GM21526 (cell line): ENCODE results near the gene ALKBH3.

Experiments
- ATAC-seq: cut with Tn5 transposase; IDR thresholded peaks from one replicate; pipeline ENCODE4 v1.9.1; 2021; ENCODE audit warnings: moderate library complexity; ENCODE audit not compliant: unreplicated experiment, low FRiP score

ALKBH3 gene

DNA sequence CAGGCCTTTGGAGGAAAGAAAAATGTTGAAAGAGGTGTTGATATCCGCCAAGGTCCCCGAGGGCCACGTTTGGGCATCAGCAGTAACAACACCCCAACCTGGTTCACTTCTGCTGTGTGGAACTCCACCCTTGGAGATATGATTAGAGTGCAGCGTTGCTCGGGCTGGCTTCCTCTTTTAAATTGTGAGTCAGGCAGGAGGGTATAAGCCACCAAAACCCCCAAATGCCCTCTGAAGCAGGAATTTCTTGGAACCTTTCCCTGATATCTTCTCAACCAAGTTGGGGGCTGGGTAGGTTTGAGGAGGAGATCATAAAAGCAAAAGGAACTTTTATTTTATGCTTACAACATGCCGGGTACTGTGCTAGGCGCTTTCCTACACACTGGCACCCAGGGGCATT is 55.4 kb downstream of the ALKBH3 start:
- ATAC-seq: no peak

DNA sequence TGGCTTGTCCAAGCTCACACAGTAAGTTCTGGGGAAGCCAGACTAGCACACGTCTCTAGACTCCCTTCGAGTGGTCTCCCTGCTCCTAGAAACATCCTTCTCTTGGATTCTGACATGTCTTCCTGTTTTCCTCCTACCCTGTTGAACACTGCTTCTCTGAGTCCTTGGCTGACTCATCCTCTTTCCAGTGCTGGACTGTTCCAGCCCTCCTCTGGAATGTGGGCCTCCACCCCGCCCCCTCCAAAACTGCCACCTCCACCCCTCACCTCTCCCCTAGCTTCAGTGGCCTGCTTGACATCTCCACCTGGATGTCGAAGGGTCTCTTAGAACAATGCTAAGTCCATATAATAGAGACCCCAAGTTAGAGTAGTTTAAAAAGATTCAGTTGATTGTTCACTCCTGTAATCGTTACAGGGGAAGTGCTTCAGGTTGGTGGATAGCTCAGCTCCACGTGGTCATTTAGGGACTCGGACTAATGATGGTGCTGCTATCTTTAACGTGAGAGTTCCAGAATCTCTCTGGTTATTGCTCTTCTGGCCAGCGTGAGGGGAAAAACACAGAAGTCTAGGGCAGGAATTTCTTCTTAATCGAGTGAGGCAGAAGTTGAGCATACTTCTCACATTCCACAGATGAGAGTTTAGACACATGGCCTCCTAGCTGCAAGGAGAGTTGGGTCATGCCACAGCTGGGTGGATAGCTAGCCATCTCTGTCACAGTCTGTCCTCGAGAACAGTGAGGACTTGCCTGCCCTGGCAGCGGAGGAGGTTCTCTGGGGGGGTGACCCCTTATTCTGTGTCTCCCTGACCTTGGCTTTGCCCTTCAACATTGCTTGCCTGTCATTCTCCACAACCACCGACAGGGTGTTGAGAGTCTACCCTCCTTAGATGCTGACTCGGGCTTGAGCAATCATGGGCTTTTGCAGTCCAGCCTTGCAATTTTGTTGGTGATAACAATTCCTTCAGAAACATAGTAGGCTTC is 57.1 kb downstream of the ALKBH3 start:
- no peak for ATAC-seq

DNA sequence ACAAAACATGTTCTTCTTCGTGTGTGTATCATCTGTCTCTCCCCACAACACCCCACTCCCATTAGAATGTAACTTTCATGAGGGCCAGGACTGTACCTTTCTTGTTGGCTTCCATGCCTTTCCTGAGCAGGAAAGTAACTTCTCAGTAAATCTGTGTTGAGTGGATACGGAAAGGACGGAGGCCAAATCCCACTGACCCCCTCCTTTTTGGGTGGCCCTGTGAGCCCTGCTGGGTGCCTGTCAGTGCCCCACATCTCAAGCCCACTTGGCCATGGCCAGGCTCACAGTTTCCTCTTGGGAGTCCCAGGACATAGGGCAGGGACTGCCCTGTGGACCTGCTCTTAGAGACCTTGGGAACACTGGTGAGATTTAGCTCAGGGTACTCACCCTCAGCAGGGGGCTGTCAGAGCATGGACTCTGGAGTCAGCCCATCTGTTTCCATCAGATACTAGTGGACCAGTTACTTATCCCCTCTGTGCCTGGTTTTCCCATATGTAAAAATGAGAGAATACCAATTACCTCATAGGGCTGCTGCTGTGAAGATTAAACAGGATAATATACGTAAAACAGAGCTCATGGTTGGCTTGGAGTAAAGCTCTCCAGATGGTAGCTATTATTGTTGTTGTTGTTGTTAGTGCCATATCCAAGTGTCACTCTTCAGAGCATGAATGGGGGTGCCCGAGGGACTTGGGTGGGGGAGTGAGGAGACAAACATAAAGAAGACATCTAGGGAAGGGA is 60.8 kb downstream of the ALKBH3 start:
- ATAC-seq: no peak

DNA sequence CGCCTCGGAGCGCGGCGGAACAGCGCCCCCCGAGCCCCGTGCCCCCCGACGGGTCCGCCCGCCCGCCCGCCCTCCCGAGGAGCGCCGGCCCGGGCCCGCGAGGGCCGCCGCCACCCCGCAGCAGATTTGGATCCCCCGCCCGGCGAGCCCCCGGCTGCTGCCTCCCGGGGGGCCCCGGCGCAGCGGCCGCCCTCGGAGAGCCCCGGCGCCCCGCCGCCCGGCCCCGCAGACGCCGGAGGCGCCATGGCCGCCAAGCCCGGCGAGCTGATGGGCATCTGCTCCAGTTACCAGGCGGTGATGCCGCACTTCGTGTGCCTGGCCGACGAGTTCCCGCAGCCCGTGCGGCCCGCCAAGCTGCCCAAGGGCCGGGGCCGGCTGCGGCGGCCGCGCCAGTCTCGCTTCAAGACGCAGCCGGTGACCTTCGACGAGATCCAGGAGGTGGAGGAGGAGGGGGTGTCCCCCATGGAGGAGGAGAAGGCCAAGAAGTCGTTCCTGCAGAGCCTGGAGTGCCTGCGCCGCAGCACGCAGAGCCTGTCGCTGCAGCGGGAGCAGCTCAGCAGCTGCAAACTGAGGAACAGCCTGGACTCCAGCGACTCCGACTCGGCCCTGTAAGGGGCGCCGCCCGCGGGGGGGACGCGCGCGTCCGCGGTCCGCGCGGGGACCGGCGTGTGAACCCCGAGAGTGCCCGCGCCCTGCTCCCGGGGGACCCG is 62.2 kb downstream of the ALKBH3 start:
- no peak for ATAC-seq

DNA sequence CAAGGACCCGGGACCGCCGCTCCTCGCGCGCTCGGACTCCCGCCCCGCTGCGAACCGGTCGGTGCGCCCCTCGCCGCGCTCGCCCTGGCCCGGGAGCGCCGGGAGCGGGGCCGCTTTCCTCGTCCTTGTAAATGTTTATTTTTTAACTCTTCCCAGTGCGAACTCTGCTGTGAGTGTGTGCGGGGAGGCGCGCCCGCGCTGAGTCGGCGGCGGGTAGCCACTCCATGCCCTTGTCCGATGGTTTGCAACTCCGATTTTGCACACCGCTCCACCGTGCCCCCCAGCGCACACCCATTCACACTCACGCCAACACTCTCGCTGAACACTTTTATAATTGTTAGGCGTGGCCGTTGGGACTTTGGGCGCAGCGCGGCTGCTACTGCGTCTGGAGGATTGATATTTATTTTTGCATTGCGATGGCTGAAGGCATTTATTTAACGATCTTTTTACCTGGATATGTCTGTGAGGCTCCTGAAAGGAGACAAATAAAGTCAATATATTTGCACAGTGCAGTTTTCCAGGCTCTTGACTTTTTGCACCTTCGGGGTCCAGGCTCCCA is 62.8 kb downstream of the ALKBH3 start:
- ATAC-seq: no peak

DNA sequence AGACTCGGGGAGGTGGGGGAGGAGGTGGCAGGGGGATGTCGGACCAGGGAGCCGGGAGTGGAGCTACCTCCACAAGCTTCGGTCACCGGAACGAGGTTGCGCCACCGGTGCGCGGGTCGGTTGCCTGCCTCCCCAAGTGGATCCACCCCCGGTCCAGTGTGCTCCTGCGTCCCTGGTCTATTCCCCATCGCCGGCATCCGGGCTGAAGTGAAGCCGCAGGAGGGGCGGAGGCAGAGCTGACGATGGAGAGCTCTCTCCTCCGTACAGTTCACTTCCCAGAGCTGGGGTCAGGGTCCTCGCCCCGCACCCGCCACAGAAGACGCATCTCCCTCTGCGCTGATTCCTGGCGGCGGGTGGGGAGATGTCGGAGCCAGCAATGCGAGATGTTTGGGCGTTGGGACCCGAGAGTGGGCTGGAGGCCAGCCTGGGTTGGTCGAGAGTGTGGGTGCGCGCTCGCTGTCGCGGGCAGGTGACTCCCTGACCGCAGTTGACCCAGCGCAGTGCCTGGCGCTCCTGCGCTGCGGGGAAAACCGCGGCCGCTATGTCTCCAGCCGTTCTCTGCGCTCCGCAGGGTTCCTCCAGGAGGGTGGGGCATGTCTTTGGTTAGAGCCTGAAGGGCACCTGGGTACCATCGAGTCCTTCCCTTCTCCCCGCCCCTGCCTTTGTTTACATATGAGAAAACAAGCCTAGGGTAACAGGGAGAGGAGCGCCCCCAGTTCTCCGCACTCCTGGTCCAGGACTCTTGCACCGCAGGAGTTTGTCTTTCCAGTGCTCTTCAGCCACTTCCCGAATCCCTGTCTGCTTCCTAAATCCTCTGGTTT is 63.5 kb downstream of the ALKBH3 start:
- ATAC-seq: no peak

- ATAC-seq: no peak
Observed at GRCh38 chr11:43944761-43945311, 64.2 kb downstream of the ALKBH3 start.

- no peak for ATAC-seq
Observed at GRCh38 chr11:43947003-43947500, 66.4 kb downstream of the ALKBH3 start.

DNA sequence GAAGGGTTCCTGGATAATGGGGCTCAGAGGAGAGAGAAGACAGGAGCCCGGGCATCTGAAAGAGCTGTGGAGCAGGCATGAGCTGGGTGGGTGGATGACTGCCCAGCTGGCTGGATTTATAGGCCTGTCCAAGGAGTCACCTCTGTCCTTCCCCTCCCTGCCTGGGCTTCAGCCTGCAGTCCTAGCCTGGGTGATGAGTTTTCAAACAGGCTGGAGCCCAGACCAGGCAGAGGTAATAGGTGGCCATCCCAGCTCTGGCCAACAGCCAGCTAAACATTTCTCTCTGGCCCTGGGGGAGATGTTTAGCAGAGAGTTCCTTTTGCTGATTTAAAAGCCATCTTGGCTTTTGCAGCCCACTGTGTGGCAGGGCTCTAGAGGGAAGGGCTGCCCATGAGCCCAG is 67.2 kb downstream of the ALKBH3 start:
- ATAC-seq: no peak

DNA sequence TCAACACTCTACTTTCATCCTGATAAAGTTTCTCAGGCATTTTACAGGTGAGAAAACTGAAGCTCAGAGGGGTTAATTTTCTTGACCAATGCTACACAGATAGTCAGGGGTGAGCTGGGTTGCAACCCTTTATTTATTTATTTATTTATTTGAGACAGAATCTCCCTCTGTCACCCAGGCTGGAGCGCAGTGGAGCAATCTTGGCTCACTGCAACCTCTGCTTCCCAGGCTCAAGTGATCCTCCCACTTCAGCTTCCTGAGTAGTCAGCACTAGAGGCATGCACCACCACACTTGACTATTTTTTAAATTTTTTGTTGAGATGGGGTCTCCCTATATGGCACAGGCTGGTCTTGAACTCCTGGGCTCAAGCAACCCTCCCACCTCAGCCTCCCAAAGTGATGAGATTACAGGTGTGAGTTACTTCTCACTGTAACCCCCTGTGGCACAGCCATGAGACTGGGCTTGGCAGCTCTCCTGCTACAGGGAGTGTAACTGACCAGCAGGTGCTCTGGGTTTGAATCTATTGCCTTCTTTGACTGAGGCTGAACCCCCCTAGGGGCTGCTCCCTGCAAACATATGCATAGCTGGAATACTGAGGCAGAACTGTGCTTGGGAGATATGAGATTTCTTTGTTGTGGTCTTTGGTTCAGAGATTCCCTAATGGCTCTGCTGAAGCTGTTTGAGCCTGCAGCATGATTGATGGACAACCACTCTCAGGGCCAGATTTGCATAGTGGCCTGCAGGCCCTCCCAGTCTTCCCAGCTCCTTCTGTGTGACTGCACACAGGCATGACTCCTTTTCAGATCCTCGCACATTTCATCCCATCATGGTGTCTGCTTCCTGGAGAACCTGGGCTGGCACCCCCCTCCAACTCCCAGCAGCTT is 68.0 kb downstream of the ALKBH3 start:
- ATAC-seq: no peak

GRCh38 chr11:43950311-43950855 is 69.8 kb downstream of the ALKBH3 start:
- no peak for ATAC-seq

- no peak for ATAC-seq
Observed at GRCh38 chr11:43951231-43951630, 70.6 kb downstream of the ALKBH3 start.

DNA sequence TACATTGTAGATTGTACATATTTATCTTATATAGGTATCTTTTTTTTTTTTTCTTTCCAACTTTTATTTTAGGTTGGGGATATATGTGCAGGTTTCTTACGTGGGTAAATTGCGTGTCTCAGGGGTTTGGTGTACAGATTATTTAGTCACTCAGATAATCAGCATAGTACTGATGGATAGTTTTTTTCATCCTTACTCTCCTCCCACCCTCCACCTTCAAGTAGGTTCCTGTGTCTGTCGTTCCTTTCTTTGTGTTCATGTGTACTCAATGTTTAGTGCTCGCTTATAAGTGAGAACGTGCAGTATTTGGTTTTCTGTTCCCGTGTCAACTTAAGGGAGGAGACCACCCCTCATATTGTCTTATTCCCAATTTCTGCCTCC is 71.4 kb downstream of the ALKBH3 start:
- ATAC-seq: no peak

DNA sequence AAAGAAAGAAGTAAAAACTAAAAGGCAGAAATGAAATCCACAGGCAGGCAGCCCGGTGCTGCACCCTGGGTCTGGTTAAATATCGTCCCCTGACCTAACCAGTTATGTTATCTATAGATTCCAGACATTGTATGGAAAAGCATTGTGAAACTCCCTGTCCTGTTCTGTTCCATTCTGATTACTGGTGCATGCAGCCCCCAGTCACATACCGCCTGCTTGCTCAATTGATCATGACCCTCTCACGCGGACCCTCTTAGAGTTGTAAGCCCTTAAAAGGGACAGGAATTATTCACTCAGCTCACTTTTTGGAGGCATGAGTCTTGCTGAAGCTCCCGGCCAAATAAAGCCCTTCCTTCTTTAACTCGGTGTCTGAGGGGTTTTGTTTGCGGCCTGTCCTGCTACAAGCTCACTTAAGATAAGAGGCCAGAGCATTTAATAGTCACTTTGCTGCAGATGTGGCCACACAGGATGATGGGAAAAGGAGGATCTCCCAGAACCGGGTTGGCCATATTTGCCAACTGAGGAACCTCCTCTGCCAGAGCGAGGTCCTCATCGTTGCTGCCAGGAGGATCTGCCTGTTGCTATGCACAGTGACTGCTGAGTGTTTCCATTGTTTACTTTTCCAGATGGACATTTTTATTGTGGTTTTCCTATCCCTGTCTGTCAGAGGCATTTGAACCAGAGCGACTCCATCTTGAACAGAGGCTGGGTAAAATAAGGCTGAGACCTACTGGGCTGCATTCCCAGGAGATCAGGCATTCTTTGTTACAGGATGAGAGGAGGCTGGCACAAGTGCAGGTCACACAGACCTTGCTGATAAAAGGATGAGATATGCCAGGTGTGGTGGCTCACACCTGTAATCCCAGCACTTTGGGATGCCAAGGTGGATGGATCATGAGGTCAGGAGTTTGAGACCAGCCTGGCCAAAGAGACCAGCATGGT is 72.0 kb downstream of the ALKBH3 start:
- no peak for ATAC-seq

- ATAC-seq: no peak
Observed at GRCh38 chr11:43953521-43953920, 72.9 kb downstream of the ALKBH3 start.

GRCh38 chr11:43954241-43954640 is 73.6 kb downstream of the ALKBH3 start:
- ATAC-seq: no peak
